K562 (cell line): ENCODE results near the gene B3GAT3. TPM values are rescaled to one million over a fixed set of nuclear protein-coding genes. Genes with fewer than 3 reads are reported as not detected.
A peak's percentile ranks its signal among the peaks of the same experiment; 100 is the strongest.

Source experiments
- CBX2 ChIP-seq: fragments of 200-600 bp; sonication (generic); IDR thresholded peaks from one replicate; pipeline ENCODE4 v1.6.1; 2012; ENCODE audit warnings: mild to moderate bottlenecking, low read length, inconsistent platforms; ENCODE audit not compliant: insufficient read depth, poor library complexity, severe bottlenecking
- CHD2 ChIP-seq: IDR thresholded peaks from 2 replicates; pipeline ENCODE4 v1.6.1; 2011; ENCODE audit warnings: low read depth, low read length
- CSDE1 ChIP-seq, 2 experiments: fragments of 450-650 bp; IDR thresholded peaks; 2 replicates each; pipeline ENCODE4 v1.6.1; 2016; ENCODE audit warnings: mild to moderate bottlenecking in 1 of 2
- ETS2 ChIP-seq: IDR thresholded peaks from 2 replicates; pipeline ENCODE4 v1.6.1; 2016; ENCODE audit warnings: borderline replicate concordance, missing genetic modification characterization, mild to moderate bottlenecking, moderate library complexity, missing compliant biosample characterization; ENCODE audit not compliant: poor library complexity, severe bottlenecking
- HMG20B ChIP-seq: fragments of 250-450 bp; sonication (Bioruptor Pico); IDR thresholded peaks from 2 replicates; pipeline ENCODE4 v1.5.0; 2021; ENCODE audit warnings: mild to moderate bottlenecking
- KLF16 ChIP-seq: IDR thresholded peaks from 2 replicates; pipeline ENCODE4 v1.6.1; 2016; ENCODE audit warnings: antibody characterized with exemption
- PRDM10 ChIP-seq: fragments of 450-650 bp; IDR thresholded peaks from 2 replicates; pipeline ENCODE4 v1.6.1; 2018; ENCODE audit not compliant: partially characterized antibody
- PTRF ChIP-seq: fragments of 450-650 bp; IDR thresholded peaks from 2 replicates; pipeline ENCODE4 v1.6.1; 2016; ENCODE audit warnings: mild to moderate bottlenecking, missing genetic modification characterization, missing compliant biosample characterization
- RREB1 ChIP-seq: fragments of 250-450 bp; sonication (Bioruptor Pico); IDR thresholded peaks from 2 replicates; pipeline ENCODE4 v1.4.0; 2020
- RUNX1 ChIP-seq: sonication (generic); IDR thresholded peaks from 2 replicates; pipeline ENCODE4 v1.6.1; 2016; ENCODE audit warnings: antibody characterized with exemption, low read depth
- U2AF2 ChIP-seq: fragments of 200-400 bp; formaldehyde crosslinking; optimal IDR thresholded peaks from 2 replicates; pipeline ENCODE3; 2017; ENCODE audit warnings: low read depth, mild to moderate bottlenecking, low read length
- ZC3H11A ChIP-seq: IDR thresholded peaks from 2 replicates; pipeline ENCODE4 v1.6.1; 2012; ENCODE audit warnings: low read depth, low read length, improper control_type of control experiment
- ZEB2 ChIP-seq: fragments of 450-650 bp; IDR thresholded peaks from 2 replicates; pipeline ENCODE4 v1.6.1; 2016
- ZNF785 ChIP-seq: fragments of 250-450 bp; sonication (Bioruptor Pico); IDR thresholded peaks from 2 replicates; pipeline ENCODE4 v1.4.0; 2020; ENCODE audit warnings: mild to moderate bottlenecking
- polyA plus RNA-seq, 8 experiments: library from polyadenylated mRNA; depleted of rRNA in 4 of 8; stranded (reverse) in 5 of 8; unstranded in 3 of 8; fragments of >200 nt; fragmentation: Nextera tagmentation in 2 of 8; fragmentation: Illumina TruSeq in 1 of 8; extraction: Ambion mirVana in 2 of 8; extraction: Trizol in 1 of 8; gene quantifications; 2 replicates each; pipeline versions ENCODE4 v1.2.1 to v1.2.3, GENCODE V29; 2011 to 2014; ENCODE audit warnings: inconsistent platforms in 1 of 8, missing spikeins in 1 of 8
- total RNA-seq, 7 experiments: library from RNA; depleted of rRNA in 6 of 7; stranded (reverse); fragments of >200 nt in 6 of 7; fragmentation: Illumina TruSeq in 2 of 7; extraction: Trizol in 2 of 7; gene quantifications; 2 replicates each; pipeline versions ENCODE4 v1.2.1 to v1.2.3, GENCODE V29; 2011 to 2021; ENCODE audit warnings: low replicate concordance in 1 of 7
- TF ChIP-seq, protein P1 (sequence below), 2 experiments: fragments of 150-350 bp in 1 of 2; IDR thresholded peaks; 2 replicates each; pipeline ENCODE4 v1.6.1; 2012 to 2016; ENCODE audit warnings: low read depth in 2 of 2, low read length in 2 of 2, mild to moderate bottlenecking in 1 of 2, moderate library complexity in 1 of 2

B3GAT3 gene
- total and polyA plus RNA-seq, 9 of the 15 experiments (the other 6 are each of a cell fraction or from before 2014, with no cell fraction given), result 0.30 to 64.0 (median 21.4) TPM

DNA sequence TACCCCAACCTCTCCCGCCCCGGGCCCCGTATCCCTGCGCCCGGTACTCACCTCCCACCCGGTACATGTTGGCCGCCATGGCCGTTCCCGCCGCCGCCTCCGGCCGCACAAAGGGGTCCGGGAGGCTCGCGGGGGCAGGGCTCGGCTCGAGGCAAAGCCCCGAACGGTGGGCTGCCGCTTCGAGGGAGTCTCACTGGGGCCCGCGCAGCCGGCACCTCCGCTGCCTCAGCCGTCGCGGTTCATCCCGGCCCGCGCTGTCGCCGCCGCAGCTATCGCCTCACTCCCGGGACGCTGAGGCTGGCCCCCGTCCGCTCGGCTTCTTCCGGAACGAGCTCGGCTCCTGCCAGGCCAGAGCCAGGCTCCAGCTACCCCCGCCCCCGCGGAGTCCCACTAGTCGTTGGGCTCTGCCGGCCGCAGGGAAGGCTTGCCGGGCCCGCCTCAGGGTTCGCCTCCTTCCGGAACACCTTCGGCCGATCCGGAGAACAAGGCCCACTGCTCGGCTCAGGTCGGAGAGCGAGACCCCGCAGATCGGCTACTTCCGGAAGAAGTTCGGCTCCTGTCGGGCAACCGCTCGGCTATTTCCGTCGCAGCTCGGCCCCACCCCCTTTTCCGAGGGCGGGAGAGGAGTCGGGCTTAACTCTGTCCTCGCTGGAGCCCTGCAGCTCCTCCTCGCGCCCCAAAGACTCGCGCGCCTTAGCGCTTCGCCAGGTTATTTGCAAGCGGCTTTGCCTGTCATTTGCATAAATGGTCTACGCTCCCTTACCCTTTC is 20.2 kb downstream of the B3GAT3 start, which contains the start of gene MTA2 (continued):
- TF ChIP-seq RREB1 (CRISPR knock-in tag) (no peak), CHD2 (peak; percentile 82), PTRF (tag) (no peak), ETS2 (no peak), ZNF785 (CRISPR knock-in tag) (no peak), ZEB2 (no peak), RUNX1 (no peak), U2AF2 (no peak), ZC3H11A (no peak), CSDE1 (IDR thresholded peaks at IDR 0.05) (no peak), HMG20B (CRISPR knock-in tag) (no peak), CBX2 (no peak), PRDM10 (no peak), KLF16 (no peak)
- TF ChIP-seq, protein P1, sequence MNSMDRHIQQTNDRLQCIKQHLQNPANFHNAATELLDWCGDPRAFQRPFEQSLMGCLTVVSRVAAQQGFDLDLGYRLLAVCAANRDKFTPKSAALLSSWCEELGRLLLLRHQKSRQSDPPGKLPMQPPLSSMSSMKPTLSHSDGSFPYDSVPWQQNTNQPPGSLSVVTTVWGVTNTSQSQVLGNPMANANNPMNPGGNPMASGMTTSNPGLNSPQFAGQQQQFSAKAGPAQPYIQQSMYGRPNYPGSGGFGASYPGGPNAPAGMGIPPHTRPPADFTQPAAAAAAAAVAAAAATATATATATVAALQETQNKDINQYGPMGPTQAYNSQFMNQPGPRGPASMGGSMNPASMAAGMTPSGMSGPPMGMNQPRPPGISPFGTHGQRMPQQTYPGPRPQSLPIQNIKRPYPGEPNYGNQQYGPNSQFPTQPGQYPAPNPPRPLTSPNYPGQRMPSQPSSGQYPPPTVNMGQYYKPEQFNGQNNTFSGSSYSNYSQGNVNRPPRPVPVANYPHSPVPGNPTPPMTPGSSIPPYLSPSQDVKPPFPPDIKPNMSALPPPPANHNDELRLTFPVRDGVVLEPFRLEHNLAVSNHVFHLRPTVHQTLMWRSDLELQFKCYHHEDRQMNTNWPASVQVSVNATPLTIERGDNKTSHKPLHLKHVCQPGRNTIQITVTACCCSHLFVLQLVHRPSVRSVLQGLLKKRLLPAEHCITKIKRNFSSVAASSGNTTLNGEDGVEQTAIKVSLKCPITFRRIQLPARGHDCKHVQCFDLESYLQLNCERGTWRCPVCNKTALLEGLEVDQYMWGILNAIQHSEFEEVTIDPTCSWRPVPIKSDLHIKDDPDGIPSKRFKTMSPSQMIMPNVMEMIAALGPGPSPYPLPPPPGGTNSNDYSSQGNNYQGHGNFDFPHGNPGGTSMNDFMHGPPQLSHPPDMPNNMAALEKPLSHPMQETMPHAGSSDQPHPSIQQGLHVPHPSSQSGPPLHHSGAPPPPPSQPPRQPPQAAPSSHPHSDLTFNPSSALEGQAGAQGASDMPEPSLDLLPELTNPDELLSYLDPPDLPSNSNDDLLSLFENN (IDR thresholded peaks at IDR 0.05; ENCODE audit: low read depth in 2 of 2, low read length in 2 of 2), result no peak
